H1 (cell line): Measurements from ENCODE around the gene AKR7A3. TPM values are rescaled to one million over a fixed set of nuclear protein-coding genes. Genes with fewer than 3 reads are reported as not detected.
"Not testable (repeated sequence)": the region's sequence is repeated elsewhere in the genome, so short reads cannot be mapped to it uniquely, and the experiment has no call there.

Experiments
- CTCF ChIA-PET: fragments of 300-600 bp; sonication (Branson Sonifier 250); formaldehyde crosslinking; loops from one replicate; lab custom pipeline; 2021; ENCODE audit not compliant: partially characterized antibody; lab: Charles Lee
- POLR2A ChIA-PET: fragments of 300-600 bp; sonication (Branson Sonifier 250); formaldehyde crosslinking; loops from one replicate; lab custom pipeline; 2021; ENCODE audit warnings: inconsistent platforms; ENCODE audit not compliant: partially characterized antibody; lab: Charles Lee
- DNase-seq, 2 experiments: peaks; one replicate each; pipeline versions ENCODE4 v3.0.0 to v3.0.0-alpha.2; 2010 to 2022; ENCODE audit warnings: low spot score in 2 of 2, low read depth in 1 of 2, mixed read lengths in 1 of 2
- FAIRE-seq: peaks from 2 replicates; lab custom pipeline; 2011; peaks lifted over from hg19 to GRCh38; lab: Jason Lieb, UNC
- H2AFZ ChIP-seq: 2 replicates; pipeline ENCODE4 v1.8.1; 2012; ENCODE audit warnings: low read length, inconsistent platforms
- H2AK5ac ChIP-seq: 2 replicates; pipeline ENCODE4 v1.6.1; 2013; ENCODE audit warnings: low read depth, low read length
- H2BK120ac ChIP-seq: replicated peaks from 2 replicates; pipeline ENCODE3; 2013; ENCODE audit warnings: low read depth, low read length, inconsistent platforms
- H2BK12ac ChIP-seq: 2 replicates; pipeline ENCODE4 v1.6.1; 2013; ENCODE audit warnings: low read depth, low read length
- H2BK15ac ChIP-seq: 2 replicates; pipeline ENCODE4 v1.6.1; 2013; ENCODE audit warnings: low read length
- H2BK20ac ChIP-seq: 2 replicates; pipeline ENCODE4 v1.6.1; 2013; ENCODE audit warnings: low read length
- H2BK5ac ChIP-seq: 2 replicates; pipeline ENCODE4 v1.6.1; 2013; ENCODE audit warnings: low read depth, low read length
- H3K14ac ChIP-seq: 2 replicates; pipeline ENCODE4 v1.6.1; 2013; ENCODE audit warnings: inconsistent platforms; ENCODE audit not compliant: insufficient read length
- H3K18ac ChIP-seq: 2 replicates; pipeline ENCODE4 v1.6.1; 2013; ENCODE audit warnings: low read length; ENCODE audit errors: extremely low read depth
- H3K23ac ChIP-seq: 2 replicates; pipeline ENCODE4 v1.6.1; 2013; ENCODE audit warnings: inconsistent platforms; ENCODE audit not compliant: insufficient read length
- H3K23me2 ChIP-seq: 2 replicates; pipeline ENCODE4 v1.6.1; 2013; ENCODE audit warnings: low read depth, low read length
- H3K27ac ChIP-seq: 2 replicates; pipeline ENCODE4 v1.6.1; 2011; ENCODE audit warnings: low read depth, low read length, inconsistent platforms
- H3K27me3 ChIP-seq, 4 experiments: replicated peaks in 1 of 4; 1 replicate in 1 of 4; 2 replicates in 3 of 4; pipeline versions ENCODE4 v1.6.1 to v1.8.1; 2011 to 2013; ENCODE audit warnings: low read length in 3 of 4, mild to moderate bottlenecking in 3 of 4, inconsistent platforms in 2 of 4, mixed read lengths in 2 of 4, moderate library complexity in 1 of 4; ENCODE audit not compliant: control insufficient read depth in 3 of 4, insufficient read depth in 3 of 4; ENCODE audit errors: extremely low read depth in 1 of 4
- H3K36me3 ChIP-seq, 4 experiments: 2 replicates each; pipeline versions ENCODE4 v1.6.1 to v1.8.1; 2011 to 2013; ENCODE audit warnings: mild to moderate bottlenecking in 4 of 4, low read length in 3 of 4, moderate library complexity in 2 of 4, control low read depth in 1 of 4, inconsistent platforms in 1 of 4; ENCODE audit not compliant: insufficient read depth in 4 of 4, control insufficient read depth in 2 of 4
- H3K4ac ChIP-seq: replicated peaks from 2 replicates; pipeline ENCODE3; 2013; ENCODE audit warnings: low read length, low read depth, mixed read lengths, inconsistent platforms; ENCODE audit not compliant: insufficient read length
- H3K4me1 ChIP-seq, 4 experiments: replicated peaks in 1 of 4; 1 replicate in 1 of 4; 2 replicates in 3 of 4; pipeline versions ENCODE4 v1.6.1 to v1.8.1; 2011 to 2013; ENCODE audit warnings: low read length in 3 of 4, inconsistent platforms in 2 of 4, mixed read lengths in 1 of 4; ENCODE audit not compliant: insufficient read depth in 4 of 4, control insufficient read depth in 3 of 4
- H3K4me2 ChIP-seq, 2 experiments: 2 replicates each; pipeline versions ENCODE4 v1.6.1 to v1.8.1; 2011 to 2013; ENCODE audit warnings: low read depth in 2 of 2, low read length in 2 of 2, control low read depth in 1 of 2, inconsistent platforms in 1 of 2, mild to moderate bottlenecking in 1 of 2; ENCODE audit not compliant: insufficient read depth in 1 of 2
- H3K4me3 ChIP-seq, 4 experiments: fragments of 200-600, 300-600 bp in 1 of 4; sonication (generic), shearing (Covaris generic), sonication (Bioruptor Twin) in 1 of 4; 2 replicates each; pipeline versions ENCODE4 v1.5.1 to v1.8.1; 2011 to 2016; ENCODE audit warnings: low read length in 4 of 4, low read depth in 3 of 4, control low read depth in 2 of 4, inconsistent platforms in 2 of 4, mild to moderate bottlenecking in 2 of 4, mixed read lengths in 1 of 4, moderate library complexity in 1 of 4; ENCODE audit not compliant: insufficient read depth in 2 of 4; ENCODE audit errors: extremely low read depth in 1 of 4
- H3K56ac ChIP-seq: replicated peaks from 2 replicates; pipeline ENCODE3; 2013; ENCODE audit warnings: low read depth, mild to moderate bottlenecking, mixed read lengths, low read length, inconsistent platforms; ENCODE audit not compliant: insufficient read length
- H3K79me1 ChIP-seq: 2 replicates; pipeline ENCODE4 v1.6.1; 2013; ENCODE audit warnings: low read depth, low read length, control low read depth
- H3K79me2 ChIP-seq, 2 experiments: 2 replicates each; pipeline versions ENCODE4 v1.6.1 to v1.8.1; 2012 to 2013; ENCODE audit warnings: low read length in 2 of 2, mild to moderate bottlenecking in 2 of 2, inconsistent platforms in 1 of 2; ENCODE audit not compliant: insufficient read depth in 2 of 2, control insufficient read depth in 1 of 2
- H3K9ac ChIP-seq, 4 experiments: replicated peaks in 1 of 4; 1 replicate in 1 of 4; 2 replicates in 3 of 4; pipeline versions ENCODE4 v1.6.1 to v1.8.1; 2011 to 2013; ENCODE audit warnings: low read depth in 3 of 4, low read length in 3 of 4, control low read depth in 2 of 4, mild to moderate bottlenecking in 2 of 4, moderate library complexity in 2 of 4, inconsistent platforms in 1 of 4; ENCODE audit errors: extremely low read depth in 1 of 4
- H3K9me3 ChIP-seq, 2 experiments: 2 replicates each; pipeline versions ENCODE4 v1.6.1 to v1.8.1; 2012 to 2013; ENCODE audit warnings: mild to moderate bottlenecking in 2 of 2, moderate library complexity in 2 of 2, control low read depth in 1 of 2, inconsistent platforms in 1 of 2, low read depth in 1 of 2, low read length in 1 of 2, mixed read lengths in 1 of 2; ENCODE audit not compliant: insufficient read depth in 2 of 2
- H4K20me1 ChIP-seq, 2 experiments: replicated peaks in 1 of 2; 2 replicates each; pipeline versions ENCODE3 to v1.8.1; 2011 to 2013; ENCODE audit warnings: inconsistent platforms in 2 of 2, low read length in 2 of 2, mild to moderate bottlenecking in 1 of 2; ENCODE audit not compliant: insufficient read depth in 2 of 2, control insufficient read depth in 1 of 2
- H4K5ac ChIP-seq: 2 replicates; pipeline ENCODE4 v1.6.1; 2013; ENCODE audit warnings: low read length, low read depth, mixed read lengths, inconsistent platforms; ENCODE audit not compliant: insufficient read length
- H4K8ac ChIP-seq: 2 replicates; pipeline ENCODE4 v1.8.0; 2013; ENCODE audit warnings: mild to moderate bottlenecking, moderate library complexity, low read length, inconsistent platforms; ENCODE audit not compliant: insufficient read depth; ENCODE audit errors: extremely low read depth
- H4K91ac ChIP-seq: replicated peaks from 2 replicates; pipeline ENCODE3; 2013; ENCODE audit warnings: low read length, mixed read lengths, inconsistent platforms; ENCODE audit not compliant: insufficient read length
- WGBS, 2 experiments: shearing (Covaris generic) in 1 of 2; methylation state at CpG; one replicate each; pipeline versions ENCODE4 v1.1.6 to v1.1.7; 2013 to 2015; ENCODE audit warnings: low lambda C conversion rate in 2 of 2, mixed read lengths in 2 of 2, inconsistent platforms in 1 of 2, low coverage in 1 of 2, missing lambda C conversion rate in 1 of 2; ENCODE audit not compliant: insufficient replicate concordance in 2 of 2, insufficient coverage in 1 of 2, insufficient read length in 1 of 2; ENCODE audit errors: extremely low coverage in 1 of 2, missing lambda C conversion rate in 1 of 2; 5-methylcytosine and 5-hydroxymethylcytosine counted together
- polyA plus RNA-seq, 7 experiments: library from polyadenylated mRNA; depleted of rRNA in 3 of 7; stranded (reverse) in 5 of 7; unstranded in 2 of 7; fragments of >200 nt in 5 of 7; fragments of 200-250 nt in 2 of 7; gene quantifications; 1 replicate in 5 of 7; 2 replicates in 1 of 7; 4 replicates in 1 of 7; pipeline versions ENCODE4 v1.2.1 to v1.2.3, GENCODE V29; 2011 to 2013; ENCODE audit warnings: missing spikeins in 2 of 7, mixed read lengths in 2 of 7
- total RNA-seq: library from RNA; stranded (reverse); fragmentation: NEBNext Ultra II Directional; extraction: Animal tissue kit (Norgen Biotek cat#: 25700); gene quantifications from 2 replicates; pipeline ENCODE4 v1.2.1, GENCODE V29; 2021

Gene AKR7A3
- total and polyA plus RNA-seq, 2 of the 8 experiments (the other 6 are each of a cell fraction or from before 2014, with no cell fraction given): 0.62 to 0.65 TPM

DNA sequence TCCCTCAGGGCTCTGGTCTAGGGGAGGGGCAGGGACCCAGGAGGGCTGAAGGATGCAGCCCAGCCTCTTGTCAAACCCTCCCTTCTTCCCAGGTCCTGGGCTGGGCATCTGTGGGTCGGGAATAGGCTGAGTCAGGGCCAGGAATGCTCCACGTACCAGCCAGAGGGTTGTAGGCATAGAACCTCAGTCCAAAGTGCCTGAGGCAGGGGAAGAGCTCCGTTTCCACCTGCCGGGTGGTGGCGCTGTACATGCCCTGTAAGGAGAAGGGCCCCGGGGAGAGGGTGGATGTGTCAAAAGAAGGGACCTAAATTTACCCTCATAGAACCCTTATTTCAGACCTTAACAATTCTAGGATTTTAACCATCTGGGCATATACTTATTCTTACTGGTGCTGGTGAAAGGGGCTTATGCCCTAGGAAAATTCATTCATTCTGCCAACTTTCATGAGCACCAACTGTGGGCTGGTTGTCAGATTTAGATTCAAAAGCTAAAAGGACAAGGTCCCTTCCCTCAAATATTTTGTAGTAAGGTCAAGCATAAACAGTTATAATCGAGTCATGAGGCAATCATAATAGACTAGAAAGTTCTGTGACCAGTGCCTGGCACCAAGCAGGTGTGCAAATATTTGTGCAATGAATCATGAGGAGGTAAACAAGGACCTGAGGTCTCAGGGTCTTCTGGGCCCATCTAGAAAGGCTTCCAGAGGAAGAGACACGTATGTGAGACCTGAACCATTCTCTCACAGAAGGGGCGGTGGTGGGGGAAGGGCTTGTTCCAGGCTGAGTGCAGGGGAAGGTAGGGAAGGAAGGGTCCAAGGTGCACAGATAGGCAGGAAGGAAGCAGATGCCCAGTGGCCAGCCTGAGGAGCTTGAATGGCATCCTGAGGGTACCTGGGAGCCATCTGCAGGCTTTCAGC is 18.9 kb downstream of the AKR7A3 start:
- H3K36me3 ChIP-seq, H3K9ac ChIP-seq, H4K5ac ChIP-seq, H3K4me2 ChIP-seq, H2BK15ac ChIP-seq, H2BK120ac ChIP-seq, H2BK12ac ChIP-seq, H4K91ac ChIP-seq, H3K79me2 ChIP-seq, H3K23me2 ChIP-seq, H4K20me1 ChIP-seq, H4K8ac ChIP-seq, H3K56ac ChIP-seq, H3K9me3 ChIP-seq, H3K14ac ChIP-seq, H3K18ac ChIP-seq, DNase-seq, H2BK20ac ChIP-seq, H2BK5ac ChIP-seq, H3K4me1 ChIP-seq, H3K23ac ChIP-seq, H3K27ac ChIP-seq, H3K4ac ChIP-seq, H3K27me3 ChIP-seq, H2AK5ac ChIP-seq, H2AFZ ChIP-seq, H3K4me3 ChIP-seq, H3K79me1 ChIP-seq: not testable (repeated sequence)
- peak; percentile 39 for FAIRE-seq
- POLR2A ChIA-PET: interaction anchor here (1.5 kb wide), 1 partner anchor 18 kb away, joined by 7 read pairs; the partner anchor contains the start of genes EMC1 and MRTO4
- WGBS, 2 experiments: 93% methylated on average over 9 of the region's 9 CpGs; no CpG with 5 or more reads in 1 of the 2 experiments
- CTCF ChIA-PET: interaction anchor here (0.7 kb wide), 1 partner anchor 14 kb away, joined by 3 read pairs; no protein-coding TSS in a partner anchor
